Activated naive CD8-positive, alpha-beta T cell treated with anti-CD3 and anti-CD28 coated beads, Interleukin-2, amount 10 ng/mL, durations not matched to agents 7 days and 5 days (primary cell): ENCODE results near the gene CENATAC. TPM values are rescaled to one million over a fixed set of nuclear protein-coding genes. Genes with fewer than 3 reads are reported as not detected.
"Not testable (repeated sequence)": the region's sequence is repeated elsewhere in the genome, so short reads cannot be mapped to it uniquely, and the experiment has no call there.

Experiments used
- ATAC-seq: fragments of 150-1000 bp; cut with Tn5 transposase; one replicate; pipeline ENCODE4 v1.10.0; 2021; ENCODE audit warnings: low read depth, moderate library complexity
- POLR2A ChIA-PET: fragments of 350-600 bp; sonication (Branson Sonifier 250); formaldehyde crosslinking; loops from one replicate; lab custom pipeline; 2021; ENCODE audit warnings: antibody characterized with exemption; lab: Charles Lee
- DNase-seq: peaks from one replicate; pipeline ENCODE4 v3.0.0; 2021
- H3K27ac Mint-ChIP-seq: one replicate; pipeline ENCODE4 v1.8.0; 2022; ENCODE audit warnings: mild to moderate bottlenecking, mixed read lengths
- H3K27me3 Mint-ChIP-seq: one replicate; pipeline ENCODE4 v1.8.0; 2022; ENCODE audit warnings: mild to moderate bottlenecking, moderate library complexity, mixed read lengths
- H3K36me3 Mint-ChIP-seq: one replicate; pipeline ENCODE4 v1.8.0; 2021; ENCODE audit warnings: mild to moderate bottlenecking, mixed read lengths
- H3K4me1 Mint-ChIP-seq: one replicate; pipeline ENCODE4 v1.8.0; 2021; ENCODE audit warnings: mixed read lengths
- H3K4me3 Mint-ChIP-seq: one replicate; pipeline ENCODE4 v1.8.0; 2022; ENCODE audit warnings: mild to moderate bottlenecking, moderate library complexity, mixed read lengths
- H3K9me3 Mint-ChIP-seq: one replicate; pipeline ENCODE4 v1.8.0; 2021; ENCODE audit warnings: mixed read lengths
- total RNA-seq, 2 experiments: library from RNA; stranded (reverse); gene quantifications; one replicate each; pipeline ENCODE4 v1.2.3, GENCODE V29; 2021

CENATAC gene
- total RNA-seq, 2 experiments from 2014 or later: 66.8 to 74.2 TPM

- peaks cover 16% of the 10 kb centered on the region for H3K27me3 Mint-ChIP-seq
- no peak overlapping the region for H3K27ac Mint-ChIP-seq
- H3K36me3 Mint-ChIP-seq: no peaks in the 10 kb centered on the region
- H3K9me3 Mint-ChIP-seq: no peaks in the 10 kb centered on the region
- no peak overlapping the region for H3K4me3 Mint-ChIP-seq
- DNase-seq (no peak), ATAC-seq (no peak)
- POLR2A ChIA-PET: no interaction called here
- H3K4me1 Mint-ChIP-seq: peaks cover 1% of the 10 kb centered on the region
Observed at GRCh38 chr11:118975771-118976709, 21.9 kb upstream of the CENATAC start.

- DNase-seq (no peak), ATAC-seq (no peak)
- Mint-ChIP-seq H3K9me3 (no peaks in the 10 kb centered on the region), H3K4me3 (no peak overlapping the region), H3K27ac (no peak overlapping the region), H3K4me1 (peaks cover 1% of the 10 kb centered on the region), H3K27me3 (peaks cover 8% of the 10 kb centered on the region), H3K36me3 (no peaks in the 10 kb centered on the region)
- POLR2A ChIA-PET: no interaction called here
Observed at GRCh38 chr11:118979434-118979833, 18.5 kb upstream of the CENATAC start.

GRCh38 chr11:118980191-118980881, 17.6 kb upstream of the CENATAC start:
- H3K4me1 Mint-ChIP-seq: no peaks in the 10 kb centered on the region
- POLR2A ChIA-PET: no interaction called here
- no peaks in the 10 kb centered on the region for H3K9me3 Mint-ChIP-seq
- H3K27me3 Mint-ChIP-seq: peaks cover 8% of the 10 kb centered on the region
- no peak for DNase-seq
- H3K27ac Mint-ChIP-seq: no peak overlapping the region
- H3K36me3 Mint-ChIP-seq: no peaks in the 10 kb centered on the region
- H3K4me3 Mint-ChIP-seq: no peak overlapping the region
- ATAC-seq: no peak

- H3K27ac Mint-ChIP-seq, ATAC-seq, H3K4me1 Mint-ChIP-seq, H3K9me3 Mint-ChIP-seq, H3K36me3 Mint-ChIP-seq, H3K4me3 Mint-ChIP-seq, H3K27me3 Mint-ChIP-seq, DNase-seq: not testable (repeated sequence)
- POLR2A ChIA-PET: interaction anchor here (0.6 kb wide), 1 partner anchor 99 kb away, joined by 3 read pairs; no protein-coding TSS in a partner anchor
Observed at GRCh38 chr11:118984337-118984736, 13.6 kb upstream of the CENATAC start.

GRCh38 chr11:118984825-118985224, 13.1 kb upstream of the CENATAC start:
- Mint-ChIP-seq H3K27me3 (no peaks in the 10 kb centered on the region), H3K9me3 (no peaks in the 10 kb centered on the region), H3K36me3 (no peaks in the 10 kb centered on the region), H3K27ac (no peak overlapping the region), H3K4me3 (no peak overlapping the region), H3K4me1 (peaks cover 2% of the 10 kb centered on the region)
- no peak for DNase-seq
- ATAC-seq: no peak
- POLR2A ChIA-PET: interaction anchor here (0.6 kb wide), 1 partner anchor 99 kb away, joined by 3 read pairs; no protein-coding TSS in a partner anchor

- Mint-ChIP-seq H3K9me3 (no peaks in the 10 kb centered on the region), H3K27ac (no peak overlapping the region), H3K4me1 (peaks cover 2% of the 10 kb centered on the region), H3K36me3 (peaks cover 8% of the 10 kb centered on the region), H3K27me3 (no peaks in the 10 kb centered on the region), H3K4me3 (no peak overlapping the region)
- ATAC-seq: no peak
- no peak for DNase-seq
- POLR2A ChIA-PET: interaction anchor here (0.6 to 1.1 kb wide), 2 partner anchors 9 to 181 kb away, joined by 3 read pairs; partner anchors contain the start of gene CENATAC
Observed at GRCh38 chr11:118988280-118988679, 9.7 kb upstream of the CENATAC start.

GRCh38 chr11:118991486-118992038, 6.4 kb upstream of the CENATAC start:
- H3K9me3 Mint-ChIP-seq, H3K27me3 Mint-ChIP-seq, H3K27ac Mint-ChIP-seq, POLR2A ChIA-PET, DNase-seq, H3K4me3 Mint-ChIP-seq, H3K4me1 Mint-ChIP-seq, ATAC-seq, H3K36me3 Mint-ChIP-seq: not testable (repeated sequence)

GRCh38 chr11:118996926-118997626, 862 bp upstream of the CENATAC start:
- DNase-seq: peak; percentile 51
- Mint-ChIP-seq H3K27ac (peak overlapping the region; percentile 99), H3K4me3 (peak overlapping the region; percentile 100), H3K4me1 (peaks cover 25% of the 10 kb centered on the region), H3K27me3 (no peaks in the 10 kb centered on the region), H3K9me3 (no peaks in the 10 kb centered on the region), H3K36me3 (peaks cover 9% of the 10 kb centered on the region)
- ATAC-seq: peak; percentile 27
- POLR2A ChIA-PET: interaction anchor here (0.5 to 2.9 kb wide), 16 partner anchors 8 to 266 kb away, joined by 3 to 34 read pairs (median 4); partner anchors contain the start of genes DDX6, RPS25, SLC37A4 and TRAPPC4

GRCh38 chr11:118998388-118998717, 415 bp downstream of the CENATAC start:
- Mint-ChIP-seq H3K9me3 (no peaks in the 10 kb centered on the region), H3K27me3 (no peaks in the 10 kb centered on the region), H3K4me1 (peaks cover 27% of the 10 kb centered on the region), H3K36me3 (peaks cover 15% of the 10 kb centered on the region), H3K4me3 (peak overlapping the region; percentile 100), H3K27ac (peak overlapping the region; percentile 99)
- ATAC-seq: peak; percentile 19
- DNase-seq: no peak
- POLR2A ChIA-PET: interaction anchor here (0.7 to 2.9 kb wide), 10 partner anchors 13 to 208 kb away, joined by 3 to 34 read pairs (median 4); partner anchors contain the start of genes C2CD2L, DDX6, RPS25 and TRAPPC4

- no peak for ATAC-seq
- H3K9me3 Mint-ChIP-seq: no peaks in the 10 kb centered on the region
- DNase-seq: no peak
- H3K36me3 Mint-ChIP-seq: peaks cover 18% of the 10 kb centered on the region
- peak overlapping the region; percentile 99 for H3K27ac Mint-ChIP-seq
- H3K4me3 Mint-ChIP-seq: peak overlapping the region; percentile 100
- H3K4me1 Mint-ChIP-seq: peaks cover 27% of the 10 kb centered on the region
- POLR2A ChIA-PET: interaction anchor here (0.9 to 1.5 kb wide), 2 partner anchors 16 to 17 kb away, joined by 3 read pairs; no protein-coding TSS in a partner anchor
- H3K27me3 Mint-ChIP-seq: no peaks in the 10 kb centered on the region
Observed at GRCh38 chr11:118998822-118999221, 884 bp downstream of the CENATAC start.

- POLR2A ChIA-PET: no interaction called here
- ATAC-seq (no peak), DNase-seq (no peak)
- Mint-ChIP-seq H3K36me3 (peaks cover 20% of the 10 kb centered on the region), H3K27me3 (no peaks in the 10 kb centered on the region), H3K9me3 (no peaks in the 10 kb centered on the region), H3K4me1 (peaks cover 27% of the 10 kb centered on the region), H3K27ac (no peak overlapping the region), H3K4me3 (no peak overlapping the region)
Observed at GRCh38 chr11:119000906-119001305, 3.0 kb downstream of the CENATAC start.

GRCh38 chr11:119006656-119007055, 8.7 kb downstream of the CENATAC start:
- Mint-ChIP-seq H3K27me3 (no peaks in the 10 kb centered on the region), H3K9me3 (no peaks in the 10 kb centered on the region), H3K36me3 (peaks cover 16% of the 10 kb centered on the region), H3K27ac (no peak overlapping the region), H3K4me3 (no peak overlapping the region), H3K4me1 (peaks cover 5% of the 10 kb centered on the region)
- DNase-seq: no peak
- ATAC-seq: no peak
- POLR2A ChIA-PET: interaction anchor here (0.6 kb wide), 1 partner anchor 215 kb away, joined by 3 read pairs; no protein-coding TSS in a partner anchor
